HepG2 (cell line): Measurements from ENCODE around the gene ACAT2.

Experiments used
- FOSL1 ChIP-seq: sonication (generic); formaldehyde crosslinking; IDR thresholded peaks from 2 replicates; pipeline ENCODE4 v1.9.0; 2021; ENCODE audit warnings: missing genetic modification reagents, borderline replicate concordance
- MYC ChIP-seq: sonication (generic); formaldehyde crosslinking; IDR thresholded peaks from 2 replicates; pipeline ENCODE4 v1.9.0; 2021; ENCODE audit warnings: missing genetic modification reagents, borderline replicate concordance
- MYNN ChIP-seq: sonication (generic); formaldehyde crosslinking; IDR thresholded peaks from 2 replicates; pipeline ENCODE4 v1.4.0; 2020; ENCODE audit warnings: mild to moderate bottlenecking, low read depth, missing genetic modification reagents
- SMAD3 ChIP-seq: sonication (generic); formaldehyde crosslinking; IDR thresholded peaks from 2 replicates; pipeline ENCODE4 v1.4.0; 2020; ENCODE audit warnings: missing genetic modification reagents
- U2AF2 ChIP-seq: fragments of 200-400 bp; formaldehyde crosslinking; IDR thresholded peaks from 2 replicates; pipeline ENCODE4 v1.6.1; 2017; ENCODE audit warnings: low read depth, mild to moderate bottlenecking, low read length
- ZNF776 ChIP-seq: sonication (generic); formaldehyde crosslinking; IDR thresholded peaks from 2 replicates; pipeline ENCODE4 v1.4.0; 2020; ENCODE audit warnings: mild to moderate bottlenecking, missing genetic modification reagents
- TF ChIP-seq, protein P1 (sequence below), 2 experiments: IDR thresholded peaks; 2 replicates each; pipeline ENCODE4 v1.6.1; 2011 to 2012; ENCODE audit warnings: low read length in 2 of 2, borderline replicate concordance in 1 of 2, low read depth in 1 of 2, mild to moderate bottlenecking in 1 of 2, moderate library complexity in 1 of 2

DNA sequence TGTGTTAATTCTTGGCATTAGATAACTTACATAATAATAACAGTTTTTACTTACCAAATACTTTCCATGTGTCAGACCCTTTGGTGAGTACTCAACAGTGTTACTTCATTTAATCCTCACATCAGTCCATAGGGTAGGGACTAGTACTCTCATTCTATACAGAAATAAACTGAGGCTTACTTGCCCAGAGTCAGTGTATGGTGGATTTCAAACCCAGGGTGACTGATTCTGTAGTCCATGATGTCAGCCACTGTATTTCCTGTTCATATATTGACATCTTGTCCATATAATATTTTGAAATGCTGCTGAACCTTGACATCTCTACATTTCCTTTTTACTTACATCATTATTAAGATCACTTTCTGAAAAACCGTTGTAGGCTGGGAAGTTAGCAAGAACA lies 35.7 kb downstream of the ACAT2 start:
- TF ChIP-seq FOSL1 (CRISPR knock-in tag) (no peak), ZNF776 (CRISPR knock-in tag) (no peak), U2AF2 (no peak), MYC (no peak), SMAD3 (CRISPR knock-in tag) (no peak), MYNN (CRISPR knock-in tag) (no peak)
- TF ChIP-seq, protein P1, sequence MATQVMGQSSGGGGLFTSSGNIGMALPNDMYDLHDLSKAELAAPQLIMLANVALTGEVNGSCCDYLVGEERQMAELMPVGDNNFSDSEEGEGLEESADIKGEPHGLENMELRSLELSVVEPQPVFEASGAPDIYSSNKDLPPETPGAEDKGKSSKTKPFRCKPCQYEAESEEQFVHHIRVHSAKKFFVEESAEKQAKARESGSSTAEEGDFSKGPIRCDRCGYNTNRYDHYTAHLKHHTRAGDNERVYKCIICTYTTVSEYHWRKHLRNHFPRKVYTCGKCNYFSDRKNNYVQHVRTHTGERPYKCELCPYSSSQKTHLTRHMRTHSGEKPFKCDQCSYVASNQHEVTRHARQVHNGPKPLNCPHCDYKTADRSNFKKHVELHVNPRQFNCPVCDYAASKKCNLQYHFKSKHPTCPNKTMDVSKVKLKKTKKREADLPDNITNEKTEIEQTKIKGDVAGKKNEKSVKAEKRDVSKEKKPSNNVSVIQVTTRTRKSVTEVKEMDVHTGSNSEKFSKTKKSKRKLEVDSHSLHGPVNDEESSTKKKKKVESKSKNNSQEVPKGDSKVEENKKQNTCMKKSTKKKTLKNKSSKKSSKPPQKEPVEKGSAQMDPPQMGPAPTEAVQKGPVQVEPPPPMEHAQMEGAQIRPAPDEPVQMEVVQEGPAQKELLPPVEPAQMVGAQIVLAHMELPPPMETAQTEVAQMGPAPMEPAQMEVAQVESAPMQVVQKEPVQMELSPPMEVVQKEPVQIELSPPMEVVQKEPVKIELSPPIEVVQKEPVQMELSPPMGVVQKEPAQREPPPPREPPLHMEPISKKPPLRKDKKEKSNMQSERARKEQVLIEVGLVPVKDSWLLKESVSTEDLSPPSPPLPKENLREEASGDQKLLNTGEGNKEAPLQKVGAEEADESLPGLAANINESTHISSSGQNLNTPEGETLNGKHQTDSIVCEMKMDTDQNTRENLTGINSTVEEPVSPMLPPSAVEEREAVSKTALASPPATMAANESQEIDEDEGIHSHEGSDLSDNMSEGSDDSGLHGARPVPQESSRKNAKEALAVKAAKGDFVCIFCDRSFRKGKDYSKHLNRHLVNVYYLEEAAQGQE (IDR thresholded peaks at IDR 0.05; ENCODE audit: borderline replicate concordance in 1 of 2, low read depth in 1 of 2, low read length in 2 of 2): no peak
